GM21423 (cell line): ENCODE data around the gene CHD1.

ENCODE experiments used
- ATAC-seq: cut with Tn5 transposase; IDR thresholded peaks from one replicate; pipeline ENCODE4 v1.9.1; 2021; ENCODE audit warnings: mild to moderate bottlenecking, moderate library complexity; ENCODE audit not compliant: unreplicated experiment

Gene CHD1

GRCh38 chr5:98905857-98906688, 22.7 kb downstream of the CHD1 start:
- ATAC-seq, result no peak

DNA sequence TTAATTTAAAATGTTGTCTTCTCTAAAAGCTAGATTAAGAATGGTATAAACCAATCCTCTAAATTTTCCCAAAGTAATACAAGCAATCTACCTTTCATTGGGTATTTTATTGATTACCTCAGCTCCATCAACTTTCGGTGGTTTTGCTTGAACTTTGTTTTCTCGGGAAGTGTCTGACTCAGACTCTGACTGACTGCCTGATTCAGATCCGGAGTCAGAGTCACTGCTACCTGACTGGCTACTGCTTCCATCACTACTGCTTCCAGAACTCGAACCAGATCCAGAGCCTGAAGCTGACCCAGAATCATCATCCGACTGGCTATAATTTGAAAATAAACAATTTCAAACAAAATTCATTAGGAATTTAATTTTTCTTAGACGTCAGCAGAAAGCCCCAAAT, 24.0 kb downstream of the CHD1 start:
- ATAC-seq, result no peak

DNA sequence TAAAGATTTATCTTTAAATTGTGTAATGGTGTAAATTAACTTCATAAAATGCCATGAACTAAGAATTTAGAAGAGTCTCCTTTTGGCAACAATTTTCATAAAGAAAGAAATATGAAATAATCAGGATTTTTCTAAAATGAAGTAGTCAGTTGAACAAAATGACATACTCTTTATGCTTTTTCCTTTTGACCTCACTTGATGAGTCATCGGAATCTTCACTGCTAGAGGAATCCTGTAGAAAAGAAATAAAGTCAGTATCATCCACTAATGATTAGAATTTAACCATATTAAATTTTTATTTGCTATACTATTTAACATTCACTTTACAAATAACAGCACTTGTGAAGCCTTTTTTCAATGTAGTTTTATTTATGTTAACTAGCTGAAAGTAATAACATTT, 26.1 kb downstream of the CHD1 start:
- no peak for ATAC-seq

- no peak for ATAC-seq
Measured at GRCh38 chr5:98899456-98899855, 29.4 kb downstream of the CHD1 start.

DNA sequence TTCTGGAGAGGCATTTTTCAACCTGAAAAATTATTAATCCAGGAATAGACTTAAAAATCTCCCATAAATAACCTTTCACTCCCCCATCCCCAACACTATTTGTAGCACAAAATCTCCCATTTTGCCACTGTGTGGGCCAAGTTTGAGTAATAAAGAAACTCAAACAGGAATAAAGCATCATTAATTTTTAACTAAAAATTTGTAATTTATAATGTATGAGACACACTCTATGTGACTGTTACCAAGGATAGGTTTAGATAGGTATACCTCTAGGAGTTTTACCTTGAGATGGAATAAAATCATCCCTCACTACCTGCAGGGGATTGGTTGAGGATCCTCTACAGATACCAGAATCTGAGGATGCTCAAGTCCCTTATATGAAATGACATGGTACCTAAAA, 30.1 kb downstream of the CHD1 start:
- no peak for ATAC-seq

- no peak for ATAC-seq
Measured at GRCh38 chr5:98891591-98891990, 37.2 kb downstream of the CHD1 start.

GRCh38 chr5:98880598-98880997, 48.2 kb downstream of the CHD1 start:
- ATAC-seq, result no peak

DNA sequence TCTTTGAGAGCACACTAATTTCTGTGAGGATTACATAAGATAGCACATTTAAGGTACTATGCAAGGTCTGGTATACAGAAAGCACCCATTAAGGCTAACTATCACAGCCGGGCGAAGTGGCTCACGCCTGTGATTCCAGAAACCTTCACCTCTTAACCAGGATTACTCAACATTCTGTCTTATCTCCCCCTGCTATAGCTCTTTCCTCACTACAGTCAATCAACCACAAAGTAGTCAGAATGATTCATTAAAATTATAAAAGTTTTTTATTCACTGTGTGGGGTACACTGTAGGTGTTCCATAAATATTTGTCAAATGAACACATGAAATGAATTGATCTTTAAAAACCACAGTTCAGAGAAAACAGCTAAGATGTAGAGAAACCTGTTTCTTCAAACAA, 48.7 kb downstream of the CHD1 start:
- ATAC-seq, result no peak

DNA sequence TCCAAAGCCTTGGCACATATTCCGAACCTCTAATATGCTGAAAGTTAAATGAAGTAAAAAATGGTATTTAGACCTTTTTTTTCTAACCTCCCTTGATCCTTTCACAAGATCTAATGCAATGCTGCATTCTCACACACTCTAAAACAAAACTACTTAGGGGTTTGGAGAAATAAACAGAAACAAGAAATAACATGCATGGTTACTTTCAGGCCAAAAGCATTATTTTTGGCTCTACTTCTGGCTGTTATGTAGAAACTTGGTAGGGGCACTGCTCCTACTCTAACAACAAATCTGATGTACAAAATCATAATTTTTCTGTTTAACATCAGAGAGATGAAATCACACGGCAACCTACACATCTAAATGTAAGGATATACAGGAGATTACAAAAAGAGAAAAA, 51.2 kb downstream of the CHD1 start:
- ATAC-seq, result no peak

- ATAC-seq, result no peak
Measured at GRCh38 chr5:98872674-98873073, 56.1 kb downstream of the CHD1 start.

- ATAC-seq, result no peak
Measured at GRCh38 chr5:98865690-98866089, 63.1 kb downstream of the CHD1 start.

DNA sequence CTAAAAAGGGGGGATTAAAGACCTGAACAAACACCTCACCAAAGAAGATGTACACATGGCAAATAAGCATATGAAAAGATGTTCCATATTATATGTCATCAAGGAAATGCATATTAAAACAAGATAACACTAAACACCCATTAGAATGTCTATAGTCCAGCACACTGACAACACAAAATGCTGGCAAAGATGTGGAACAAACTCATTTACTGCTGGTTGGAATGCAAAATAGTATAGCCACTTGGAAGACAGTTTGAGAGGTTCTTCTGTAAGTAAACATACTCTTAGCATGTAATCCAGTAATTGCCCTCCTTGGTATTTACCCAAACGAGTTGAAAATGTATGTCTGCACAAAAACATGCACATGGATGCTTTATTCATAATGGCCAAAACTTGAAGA, 81.8 kb downstream of the CHD1 start:
- no peak for ATAC-seq

- ATAC-seq, result no peak
Measured at GRCh38 chr5:98846520-98846919, 82.3 kb downstream of the CHD1 start.

DNA sequence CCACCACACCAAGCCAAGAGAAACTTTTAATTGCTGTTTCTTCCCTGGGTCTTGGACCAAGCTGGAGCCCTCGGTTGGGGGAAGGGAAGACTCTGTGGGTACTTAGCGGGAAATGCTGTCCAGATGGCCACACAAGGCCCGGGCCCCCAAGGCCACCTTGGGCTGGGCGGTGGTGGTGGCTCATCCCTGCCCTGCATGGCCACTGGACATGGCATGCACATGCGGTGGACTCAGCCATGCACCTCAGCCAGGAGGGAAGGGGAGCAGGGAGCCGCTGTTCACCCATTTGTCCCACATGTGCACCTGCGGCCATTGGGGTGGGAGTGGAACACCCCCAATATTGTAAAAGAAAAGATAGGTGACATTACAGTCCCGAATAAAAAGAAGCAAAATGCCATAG, 82.9 kb downstream of the CHD1 start:
- ATAC-seq, result no peak

- ATAC-seq, result no peak
Measured at GRCh38 chr5:98844865-98845264, 83.9 kb downstream of the CHD1 start.

DNA sequence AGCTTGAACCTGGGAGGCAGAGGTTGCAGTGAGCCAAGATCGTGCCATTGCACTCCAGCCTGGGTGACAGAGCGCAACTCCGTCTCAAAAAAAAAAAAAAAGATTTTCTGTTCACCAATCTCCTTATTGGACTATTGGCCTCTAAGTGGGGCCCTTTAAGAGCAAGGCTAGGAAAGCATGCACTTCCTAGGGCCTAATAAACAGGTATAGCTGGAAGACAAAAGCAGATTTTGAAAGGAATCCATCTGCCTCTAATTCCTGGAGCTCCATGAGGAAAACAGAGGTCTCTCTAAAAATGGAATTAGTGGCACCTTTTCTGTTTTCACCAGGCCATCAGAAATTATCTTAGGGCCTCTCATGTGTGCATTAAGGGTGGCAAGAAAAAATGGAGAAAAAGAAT, 85.3 kb downstream of the CHD1 start:
- ATAC-seq, result no peak

DNA sequence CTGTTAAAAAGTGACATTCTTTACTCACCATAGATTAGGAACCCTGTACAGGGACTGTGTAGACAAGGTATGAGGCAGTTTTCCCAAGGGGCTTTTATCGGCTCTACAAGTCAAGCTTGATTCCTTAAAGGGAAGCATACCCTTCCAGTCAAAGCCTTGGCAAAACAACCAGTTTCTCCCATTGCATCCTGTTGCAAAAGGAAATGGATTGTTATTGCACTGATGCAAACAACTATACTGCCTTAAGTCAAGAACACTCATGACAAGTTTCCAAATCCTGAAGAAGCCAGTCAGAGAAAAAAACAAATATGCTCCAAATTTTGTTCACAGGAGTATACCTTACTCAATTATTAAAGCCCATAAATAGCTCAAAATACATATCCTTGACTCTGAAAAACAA, 87.9 kb downstream of the CHD1 start:
- ATAC-seq, result no peak

GRCh38 chr5:98839469-98840383, 89.1 kb downstream of the CHD1 start:
- ATAC-seq, result no peak

DNA sequence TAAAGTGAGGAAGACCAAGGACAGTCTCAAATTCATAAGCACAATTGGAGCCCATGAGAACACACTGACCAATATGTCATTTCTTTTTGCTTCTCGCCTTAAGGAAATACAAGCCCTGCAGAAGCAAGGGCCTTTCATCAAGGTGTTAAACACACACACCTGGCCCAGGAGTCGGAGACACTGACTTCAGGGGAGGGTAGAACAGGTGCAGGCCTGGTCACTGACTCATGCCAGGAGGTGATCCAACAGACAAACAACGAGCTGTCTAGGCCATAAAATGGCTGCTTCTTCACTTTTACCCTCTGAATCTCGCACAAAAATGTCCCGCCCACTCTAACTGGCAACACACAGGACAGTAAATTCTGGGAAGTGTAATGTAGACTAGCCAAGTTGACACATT, 92.6 kb downstream of the CHD1 start:
- no peak for ATAC-seq

DNA sequence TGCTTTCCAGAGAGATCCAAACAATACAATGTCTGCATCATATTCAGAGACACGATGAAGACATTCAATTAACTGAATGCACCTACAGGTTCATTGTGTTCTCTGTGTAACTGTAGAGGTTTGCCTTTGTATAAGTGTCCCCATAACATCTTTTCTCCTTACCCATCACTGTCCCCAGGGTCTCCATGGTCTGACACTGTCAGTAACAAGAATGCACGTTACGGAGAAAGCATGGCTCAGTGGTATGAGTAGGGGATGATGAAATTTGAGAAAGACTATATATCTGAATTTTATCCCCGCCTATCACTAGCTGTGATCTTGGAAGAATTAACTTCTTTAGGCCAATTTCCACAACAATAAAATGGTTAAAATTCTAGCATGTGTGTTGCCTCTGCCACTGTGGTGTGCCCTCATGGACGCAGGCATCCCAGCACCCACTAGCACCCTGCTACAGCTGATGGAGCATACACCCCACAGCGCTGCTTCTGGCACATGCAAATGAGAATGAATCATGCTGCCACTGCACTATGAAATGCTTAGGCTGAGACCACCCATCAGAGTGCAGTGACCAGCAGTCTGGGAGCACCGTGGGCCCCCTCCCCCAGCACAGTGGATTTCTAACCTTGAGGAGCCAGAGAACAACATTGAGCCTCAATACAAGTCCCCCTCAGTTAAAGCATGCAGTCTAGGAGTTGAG, 101.1 kb downstream of the CHD1 start:
- no peak for ATAC-seq

DNA sequence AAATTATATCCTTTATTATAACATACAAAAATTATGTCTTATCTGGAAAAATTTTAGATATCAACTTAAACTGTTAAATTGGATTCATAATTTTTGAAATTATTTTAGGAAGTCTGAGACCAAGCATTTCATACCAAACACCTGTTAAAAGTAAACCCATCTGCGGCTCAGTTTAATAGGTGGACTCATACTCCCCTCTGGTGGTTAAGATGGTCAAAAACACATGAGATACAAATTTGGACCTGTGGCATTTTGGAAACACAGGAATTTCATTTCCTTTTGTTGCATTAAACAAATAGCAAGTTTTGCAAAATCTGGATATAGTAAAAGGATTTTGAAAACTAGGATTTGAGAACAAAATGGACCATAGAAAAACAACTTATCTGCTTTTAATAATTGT, 101.6 kb downstream of the CHD1 start:
- no peak for ATAC-seq
